ENCODE data around the gene STAT5B. TPM values are rescaled to one million over a fixed set of nuclear protein-coding genes. Genes with fewer than 3 reads are reported as not detected.
"Not testable (repeated sequence)": the region's sequence is repeated elsewhere in the genome, so short reads cannot be mapped to it uniquely, and the experiment has no call there.

Gene STAT5B
- total RNA-seq, 2 donors from 2014 or later: 202 to 225 TPM

- no peaks in the 10 kb centered on the region for H3K9me3 ChIP-seq (ENCODE audit: control insufficient read depth, low read length, poor library complexity, severe bottlenecking)
- Mint-ChIP-seq H3K27me3 (no peaks in the 10 kb centered on the region), H3K4me1 (peaks cover 53% of the 10 kb centered on the region), H3K36me3 (ENCODE audit: low read depth) (peaks cover 4% of the 10 kb centered on the region), H3K27ac (peak overlapping the region; percentile 100), H3K4me3 (peak overlapping the region; percentile 100)
- no peak for DNase-seq
- no peak for ATAC-seq
These were observed 1.2 kb downstream of the STAT5B start for GRCh38 chr17:42274812-42275526.

GRCh38 chr17:42274253-42274542 lies 2.0 kb downstream of the STAT5B start:
- H3K9me3 ChIP-seq (ENCODE audit: control insufficient read depth, low read length, poor library complexity, severe bottlenecking): no peaks in the 10 kb centered on the region
- DNase-seq (no peak), ATAC-seq (no peak)
- peak overlapping the region; percentile 100 for H3K4me3 Mint-ChIP-seq
- peaks cover 58% of the 10 kb centered on the region for H3K4me1 Mint-ChIP-seq
- H3K36me3 Mint-ChIP-seq (ENCODE audit: low read depth): peaks cover 4% of the 10 kb centered on the region
- peak overlapping the region; percentile 100 for H3K27ac Mint-ChIP-seq
- H3K27me3 Mint-ChIP-seq: no peaks in the 10 kb centered on the region

GRCh38 chr17:42273474-42274252 lies 2.5 kb downstream of the STAT5B start:
- Mint-ChIP-seq H3K36me3 (ENCODE audit: low read depth) (peaks cover 4% of the 10 kb centered on the region), H3K4me3 (peak overlapping the region; percentile 100), H3K4me1 (peaks cover 60% of the 10 kb centered on the region)

GRCh38 chr17:42272162-42272907 lies 3.9 kb downstream of the STAT5B start:
- H3K9me3 ChIP-seq (ENCODE audit: control insufficient read depth, low read length, poor library complexity, severe bottlenecking): no peaks in the 10 kb centered on the region
- DNase-seq (no peak), ATAC-seq (peak; percentile 29)
- Mint-ChIP-seq H3K27me3 (no peaks in the 10 kb centered on the region), H3K27ac (peak overlapping the region; percentile 100), H3K36me3 (ENCODE audit: low read depth) (peaks cover 4% of the 10 kb centered on the region), H3K4me3 (peak overlapping the region; percentile 100), H3K4me1 (peaks cover 61% of the 10 kb centered on the region)

More at GRCh38 chr17:42273474-42274252, 2.5 kb downstream of the STAT5B start:
- Mint-ChIP-seq H3K27ac (peak overlapping the region; percentile 100), H3K27me3 (no peaks in the 10 kb centered on the region)
- ATAC-seq: peak; percentile 32
- no peaks in the 10 kb centered on the region for H3K9me3 ChIP-seq (ENCODE audit: control insufficient read depth, low read length, poor library complexity, severe bottlenecking)
- DNase-seq: no peak

GRCh38 chr17:42271779-42272035 lies 4.5 kb downstream of the STAT5B start:
- H3K9me3 ChIP-seq (ENCODE audit: control insufficient read depth, low read length, poor library complexity, severe bottlenecking): no peaks in the 10 kb centered on the region
- peaks cover 4% of the 10 kb centered on the region for H3K36me3 Mint-ChIP-seq (ENCODE audit: low read depth)
- H3K27me3 Mint-ChIP-seq: no peaks in the 10 kb centered on the region
- peaks cover 62% of the 10 kb centered on the region for H3K4me1 Mint-ChIP-seq
- peak overlapping the region; percentile 100 for H3K27ac Mint-ChIP-seq
- ATAC-seq (no peak), DNase-seq (no peak)
- H3K4me3 Mint-ChIP-seq: peak overlapping the region; percentile 78

GRCh38 chr17:42271006-42271778 lies 5.0 kb downstream of the STAT5B start:
- H3K36me3 Mint-ChIP-seq (ENCODE audit: low read depth): peaks cover 4% of the 10 kb centered on the region
- H3K4me1 Mint-ChIP-seq: peaks cover 66% of the 10 kb centered on the region

GRCh38 chr17:42270596-42270995 lies 5.6 kb downstream of the STAT5B start:
- Mint-ChIP-seq H3K4me3 (peak overlapping the region; percentile 78), H3K4me1 (peaks cover 66% of the 10 kb centered on the region), H3K36me3 (ENCODE audit: low read depth) (peaks cover 4% of the 10 kb centered on the region), H3K27me3 (no peaks in the 10 kb centered on the region), H3K27ac (peak overlapping the region; percentile 100)
- H3K9me3 ChIP-seq (ENCODE audit: control insufficient read depth, low read length, poor library complexity, severe bottlenecking): no peaks in the 10 kb centered on the region
- DNase-seq (no peak), ATAC-seq (no peak)

More at GRCh38 chr17:42271006-42271778, 5.0 kb downstream of the STAT5B start:
- no peak for DNase-seq
- peak overlapping the region; percentile 78 for H3K4me3 Mint-ChIP-seq
- peak overlapping the region; percentile 100 for H3K27ac Mint-ChIP-seq
- H3K9me3 ChIP-seq (ENCODE audit: control insufficient read depth, low read length, poor library complexity, severe bottlenecking): no peaks in the 10 kb centered on the region
- no peak for ATAC-seq
- no peaks in the 10 kb centered on the region for H3K27me3 Mint-ChIP-seq

- DNase-seq (no peak), ATAC-seq (no peak)
- H3K27ac Mint-ChIP-seq: peak overlapping the region; percentile 100
- H3K27me3 Mint-ChIP-seq: no peaks in the 10 kb centered on the region
- peaks cover 62% of the 10 kb centered on the region for H3K4me1 Mint-ChIP-seq
- no peaks in the 10 kb centered on the region for H3K36me3 Mint-ChIP-seq (ENCODE audit: low read depth)
- peak overlapping the region; percentile 25 for H3K4me3 Mint-ChIP-seq
- H3K9me3 ChIP-seq (ENCODE audit: control insufficient read depth, low read length, poor library complexity, severe bottlenecking): no peaks in the 10 kb centered on the region
These were observed 6.0 kb downstream of the STAT5B start for GRCh38 chr17:42270170-42270535.

GRCh38 chr17:42268236-42268635 lies 8.0 kb downstream of the STAT5B start:
- no peaks in the 10 kb centered on the region for H3K36me3 Mint-ChIP-seq (ENCODE audit: low read depth)
- H3K27me3 Mint-ChIP-seq: no peaks in the 10 kb centered on the region
- H3K4me1 Mint-ChIP-seq: peaks cover 51% of the 10 kb centered on the region
- H3K4me3 Mint-ChIP-seq: peak overlapping the region; percentile 56
- peak overlapping the region; percentile 100 for H3K27ac Mint-ChIP-seq
- H3K9me3 ChIP-seq (ENCODE audit: control insufficient read depth, low read length, poor library complexity, severe bottlenecking): no peaks in the 10 kb centered on the region
- ATAC-seq (no peak), DNase-seq (no peak)

GRCh38 chr17:42266918-42267766 lies 9.0 kb downstream of the STAT5B start:
- H3K4me1 Mint-ChIP-seq: peaks cover 46% of the 10 kb centered on the region
- H3K27me3 Mint-ChIP-seq: no peaks in the 10 kb centered on the region
- DNase-seq (peak in 2 of 3 donors; percentile 35 to 50), ATAC-seq (peak; percentile 90)
- peak overlapping the region; percentile 100 for H3K27ac Mint-ChIP-seq
- no peaks in the 10 kb centered on the region for H3K36me3 Mint-ChIP-seq (ENCODE audit: low read depth)
- H3K9me3 ChIP-seq (ENCODE audit: control insufficient read depth, low read length, poor library complexity, severe bottlenecking): no peaks in the 10 kb centered on the region
- peak overlapping the region; percentile 41 for H3K4me3 Mint-ChIP-seq

- Mint-ChIP-seq H3K36me3 (ENCODE audit: low read depth) (no peaks in the 10 kb centered on the region), H3K4me3 (peak overlapping the region; percentile 41), H3K27ac (peak overlapping the region; percentile 100), H3K27me3 (no peaks in the 10 kb centered on the region), H3K4me1 (peaks cover 39% of the 10 kb centered on the region)
- DNase-seq: no peak
- no peak for ATAC-seq
- no peaks in the 10 kb centered on the region for H3K9me3 ChIP-seq (ENCODE audit: control insufficient read depth, low read length, poor library complexity, severe bottlenecking)
These were observed 9.7 kb downstream of the STAT5B start for GRCh38 chr17:42266462-42266861.

- ATAC-seq; H3K27me3 Mint-ChIP-seq; H3K4me3 Mint-ChIP-seq; DNase-seq; H3K27ac Mint-ChIP-seq; H3K36me3 Mint-ChIP-seq (ENCODE audit: low read depth); H3K9me3 ChIP-seq (ENCODE audit: control insufficient read depth, low read length, poor library complexity, severe bottlenecking): not testable (repeated sequence)
- peaks cover 26% of the 10 kb centered on the region for H3K4me1 Mint-ChIP-seq
These were observed 11.8 kb downstream of the STAT5B start for GRCh38 chr17:42264366-42264765.
